Measurements from ENCODE around the gene PRUNE1. TPM values are rescaled to one million over a fixed set of nuclear protein-coding genes. Genes with fewer than 3 reads are reported as not detected.

Gene PRUNE1
- total and polyA plus RNA-seq, 2 of the 4 experiments (the other 2 are of a cell fraction), result 7.9 to 9.4 TPM

DNA sequence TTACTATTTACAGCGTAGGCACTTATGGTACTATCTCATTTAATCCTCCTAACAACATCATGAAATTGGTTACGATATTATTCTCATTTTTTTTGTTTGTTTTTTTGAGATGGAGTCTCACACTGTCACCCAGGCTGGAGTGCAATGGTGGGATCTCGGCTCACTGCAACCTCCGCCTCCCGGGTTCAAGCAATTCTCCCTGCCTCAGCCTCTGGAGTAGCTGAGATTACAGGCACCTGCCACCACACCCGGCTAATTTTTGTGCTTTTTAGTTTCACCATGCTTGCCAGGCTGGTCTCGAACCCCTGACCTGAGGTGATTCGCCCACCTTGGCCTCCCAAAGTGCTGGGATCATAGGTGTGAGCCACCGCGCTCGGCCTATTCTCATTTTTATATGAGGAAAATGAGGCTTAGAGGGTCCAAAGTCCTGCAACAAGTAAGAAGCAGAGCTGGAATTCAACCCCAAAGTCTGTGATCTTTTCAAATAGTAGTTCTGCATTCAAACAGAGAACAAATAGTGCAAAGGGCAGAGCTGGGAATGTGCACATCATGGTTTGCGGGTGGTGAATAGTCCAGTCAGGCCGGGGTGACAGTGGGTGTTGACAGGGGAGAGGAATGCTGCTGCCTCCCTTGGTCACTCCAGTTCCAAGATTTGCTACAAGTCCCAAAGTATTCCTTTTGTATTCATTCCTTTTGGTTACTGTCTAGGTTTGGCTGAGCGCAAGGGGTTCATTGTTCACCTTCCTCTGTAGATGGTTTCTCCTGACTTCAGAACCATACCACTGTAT, 4.6 kb downstream of the PRUNE1 start:
- TF ChIP-seq SMC3 (IDR thresholded peaks at IDR 0.05; ENCODE audit: low read depth, low read length), result no peak
- no peak for TF ChIP-seq RFX5 (IDR thresholded peaks at IDR 0.05; ENCODE audit: low read depth, low read length)
- no peak for TF ChIP-seq CEBPB (IDR thresholded peaks at IDR 0.05; ENCODE audit: low read depth, low read length)
- TF ChIP-seq MXI1 (IDR thresholded peaks at IDR 0.05; ENCODE audit: borderline replicate concordance, low read depth, low read length), result no peak
- TF ChIP-seq RCOR1 (IDR thresholded peaks at IDR 0.05; ENCODE audit: insufficient replicate concordance, low read length), result no peak
- no peak for TF ChIP-seq NFE2L2 (IDR thresholded peaks at IDR 0.05; ENCODE audit: low read depth, low read length)
- TF ChIP-seq, protein P1, sequence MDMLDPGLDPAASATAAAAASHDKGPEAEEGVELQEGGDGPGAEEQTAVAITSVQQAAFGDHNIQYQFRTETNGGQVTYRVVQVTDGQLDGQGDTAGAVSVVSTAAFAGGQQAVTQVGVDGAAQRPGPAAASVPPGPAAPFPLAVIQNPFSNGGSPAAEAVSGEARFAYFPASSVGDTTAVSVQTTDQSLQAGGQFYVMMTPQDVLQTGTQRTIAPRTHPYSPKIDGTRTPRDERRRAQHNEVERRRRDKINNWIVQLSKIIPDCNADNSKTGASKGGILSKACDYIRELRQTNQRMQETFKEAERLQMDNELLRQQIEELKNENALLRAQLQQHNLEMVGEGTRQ (IDR thresholded peaks at IDR 0.05; ENCODE audit: low read depth, low read length), result no peak
- no peak for TF ChIP-seq BHLHE40 (IDR thresholded peaks at IDR 0.05; ENCODE audit: low read depth, low read length)
- TF ChIP-seq FOS (IDR thresholded peaks at IDR 0.05; ENCODE audit: low read depth, low read length), result no peak
- TF ChIP-seq, protein P2, sequence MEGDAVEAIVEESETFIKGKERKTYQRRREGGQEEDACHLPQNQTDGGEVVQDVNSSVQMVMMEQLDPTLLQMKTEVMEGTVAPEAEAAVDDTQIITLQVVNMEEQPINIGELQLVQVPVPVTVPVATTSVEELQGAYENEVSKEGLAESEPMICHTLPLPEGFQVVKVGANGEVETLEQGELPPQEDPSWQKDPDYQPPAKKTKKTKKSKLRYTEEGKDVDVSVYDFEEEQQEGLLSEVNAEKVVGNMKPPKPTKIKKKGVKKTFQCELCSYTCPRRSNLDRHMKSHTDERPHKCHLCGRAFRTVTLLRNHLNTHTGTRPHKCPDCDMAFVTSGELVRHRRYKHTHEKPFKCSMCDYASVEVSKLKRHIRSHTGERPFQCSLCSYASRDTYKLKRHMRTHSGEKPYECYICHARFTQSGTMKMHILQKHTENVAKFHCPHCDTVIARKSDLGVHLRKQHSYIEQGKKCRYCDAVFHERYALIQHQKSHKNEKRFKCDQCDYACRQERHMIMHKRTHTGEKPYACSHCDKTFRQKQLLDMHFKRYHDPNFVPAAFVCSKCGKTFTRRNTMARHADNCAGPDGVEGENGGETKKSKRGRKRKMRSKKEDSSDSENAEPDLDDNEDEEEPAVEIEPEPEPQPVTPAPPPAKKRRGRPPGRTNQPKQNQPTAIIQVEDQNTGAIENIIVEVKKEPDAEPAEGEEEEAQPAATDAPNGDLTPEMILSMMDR (conservative IDR thresholded peaks at IDR 0.05; ENCODE audit: low read depth, low read length), result no peak
- no peak for TF ChIP-seq POLR2A (IDR thresholded peaks at IDR 0.05; ENCODE audit: low read depth, low read length)
- no peak for TF ChIP-seq RAD21 (IDR thresholded peaks at IDR 0.05; ENCODE audit: low read length)
- TF ChIP-seq CHD1 (IDR thresholded peaks at IDR 0.05; ENCODE audit: low read depth, low read length), result no peak
- TF ChIP-seq MAZ (IDR thresholded peaks at IDR 0.05; ENCODE audit: borderline replicate concordance, low read depth, low read length), result no peak
- no peak for TF ChIP-seq MAFK (IDR thresholded peaks at IDR 0.05; ENCODE audit: low read depth, low read length)
- TF ChIP-seq, protein P3, sequence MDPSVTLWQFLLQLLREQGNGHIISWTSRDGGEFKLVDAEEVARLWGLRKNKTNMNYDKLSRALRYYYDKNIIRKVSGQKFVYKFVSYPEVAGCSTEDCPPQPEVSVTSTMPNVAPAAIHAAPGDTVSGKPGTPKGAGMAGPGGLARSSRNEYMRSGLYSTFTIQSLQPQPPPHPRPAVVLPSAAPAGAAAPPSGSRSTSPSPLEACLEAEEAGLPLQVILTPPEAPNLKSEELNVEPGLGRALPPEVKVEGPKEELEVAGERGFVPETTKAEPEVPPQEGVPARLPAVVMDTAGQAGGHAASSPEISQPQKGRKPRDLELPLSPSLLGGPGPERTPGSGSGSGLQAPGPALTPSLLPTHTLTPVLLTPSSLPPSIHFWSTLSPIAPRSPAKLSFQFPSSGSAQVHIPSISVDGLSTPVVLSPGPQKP (IDR thresholded peaks at IDR 0.05; ENCODE audit: borderline replicate concordance, low read depth, low read length), result no peak
- no peak overlapping the region for H3K14ac ChIP-seq (replicated peaks; ENCODE audit: low read depth, low read length)
- H2BK5ac ChIP-seq (ENCODE audit: low read depth, low read length, poor library complexity, severe bottlenecking), result no peak overlapping the region
- POLR2A ChIA-PET (ENCODE audit: unreplicated experiment), result no interaction called here
- no peak overlapping the region for H3K27ac ChIP-seq (ENCODE audit: insufficient read depth, low read length)
- no peak overlapping the region for H2AK9ac ChIP-seq (replicated peaks; ENCODE audit: low read depth, low read length, poor library complexity)
- no peaks in the 10 kb centered on the region for H3K9me3 ChIP-seq (ENCODE audit: control insufficient read depth, insufficient read depth, low read length)
- no peaks in the 10 kb centered on the region for H3K36me3 ChIP-seq (ENCODE audit: control insufficient read depth, insufficient read depth, low read length)
- H3K79me1 ChIP-seq (ENCODE audit: low read depth in 1 of 2, low read length in 2 of 2), result peaks cover 9 to 35% of the 10 kb centered on the region in 2 experiments
- intact Hi-C loops (cut with micrococcal nuclease) (no loop called here), dilution Hi-C loops (cut with HindIII; ENCODE audit: low sequenced_read_pairs, unreplicated experiment) (no loop called here), in situ Hi-C loops (cut with MboI; ENCODE audit: low sequenced_read_pairs) (no loop called here)
- no peak overlapping the region for H4K5ac ChIP-seq (ENCODE audit: low read depth, low read length)
- no peak overlapping the region for H3K18ac ChIP-seq (ENCODE audit: low read depth, low read length)
- H3K4me1 ChIP-seq (ENCODE audit: control insufficient read depth, insufficient read depth, low read length), result 0 out of 2 replicates have a peak, but pooled peaks cover 1% of the 10 kb centered on the region
- no peak overlapping the region for H3K4me2 ChIP-seq (ENCODE audit: low read depth, low read length)
- no peak overlapping the region for H2AK5ac ChIP-seq (ENCODE audit: low read depth, low read length)
- no peak overlapping the region for H3K9ac ChIP-seq (ENCODE audit: low read depth, low read length)
- H3K4ac ChIP-seq (ENCODE audit: low read depth, low read length), result no peak overlapping the region
- H2BK15ac ChIP-seq (ENCODE audit: low read depth, low read length), result no peak overlapping the region
- H2BK20ac ChIP-seq (ENCODE audit: low read depth, low read length), result no peak overlapping the region
- H3K4me3 ChIP-seq (ENCODE audit: insufficient read depth, low read depth, low read length), result no peak overlapping the region
- ATAC-seq (ENCODE audit: low read depth) (no peak; the same call in 1 of the 2 replicates), DNase-seq (no peak)
- no peak overlapping the region for H4K91ac ChIP-seq (ENCODE audit: insufficient read depth, low read depth, low read length)
- H4K8ac ChIP-seq (ENCODE audit: low read depth in 2 of 2, low read length in 2 of 2), result no peak overlapping the region
- no peak overlapping the region for H2BK120ac ChIP-seq (ENCODE audit: low read depth, low read length)
- CTCF ChIA-PET, result no interaction called here
- no peaks in the 10 kb centered on the region for H4K20me1 ChIP-seq (ENCODE audit: insufficient read depth, low read length)
- H3K9me1 ChIP-seq (ENCODE audit: insufficient read depth, low read length), result peaks cover 3% of the 10 kb centered on the region
- no peak overlapping the region for H3K56ac ChIP-seq (ENCODE audit: extremely low read depth, insufficient read depth, low read length)
- 100% methylated on average over 6 of the region's 14 CpGs; no CpG with 5 or more reads in 1 of the 2 experiments for WGBS, 2 experiments (ENCODE audit: extremely low coverage in 2 of 2, insufficient read length in 1 of 2)
- no peaks in the 10 kb centered on the region for H3K27me3 ChIP-seq (ENCODE audit: control insufficient read depth, insufficient read depth, low read length)
- no peak overlapping the region for H3K23ac ChIP-seq (ENCODE audit: low read depth, low read length)
- H2AFZ ChIP-seq (replicated peaks; ENCODE audit: low read length, poor library complexity), result no peak overlapping the region
- no TSS peak for BruUV-seq (replicated peaks)

Measured in IMR-90 (cell line).